H1 (cell line): ENCODE measurements around the gene COL21A1. TPM values are rescaled to one million over a fixed set of nuclear protein-coding genes. Genes with fewer than 3 reads are reported as not detected.

Experiments
- CTCF ChIA-PET: fragments of 300-600 bp; sonication (Branson Sonifier 250); formaldehyde crosslinking; loops from one replicate; lab custom pipeline; 2021; ENCODE audit not compliant: partially characterized antibody; lab: Charles Lee
- POLR2A ChIA-PET: fragments of 300-600 bp; sonication (Branson Sonifier 250); formaldehyde crosslinking; loops from one replicate; lab custom pipeline; 2021; ENCODE audit warnings: inconsistent platforms; ENCODE audit not compliant: partially characterized antibody; lab: Charles Lee
- DNase-seq, 2 experiments: peaks; one replicate each; pipeline versions ENCODE4 v3.0.0 to v3.0.0-alpha.2; 2010 to 2022; ENCODE audit warnings: low spot score in 2 of 2, low read depth in 1 of 2, mixed read lengths in 1 of 2
- FAIRE-seq: peaks from 2 replicates; lab custom pipeline; 2011; peaks lifted over from hg19 to GRCh38; lab: Jason Lieb, UNC
- H2AFZ ChIP-seq: 2 replicates; pipeline ENCODE4 v1.8.1; 2012; ENCODE audit warnings: low read length, inconsistent platforms
- H2AK5ac ChIP-seq: 2 replicates; pipeline ENCODE4 v1.6.1; 2013; ENCODE audit warnings: low read depth, low read length
- H2BK120ac ChIP-seq: replicated peaks from 2 replicates; pipeline ENCODE3; 2013; ENCODE audit warnings: low read depth, low read length, inconsistent platforms
- H2BK12ac ChIP-seq: 2 replicates; pipeline ENCODE4 v1.6.1; 2013; ENCODE audit warnings: low read depth, low read length
- H2BK15ac ChIP-seq: 2 replicates; pipeline ENCODE4 v1.6.1; 2013; ENCODE audit warnings: low read length
- H2BK20ac ChIP-seq: 2 replicates; pipeline ENCODE4 v1.6.1; 2013; ENCODE audit warnings: low read length
- H2BK5ac ChIP-seq: 2 replicates; pipeline ENCODE4 v1.6.1; 2013; ENCODE audit warnings: low read depth, low read length
- H3K14ac ChIP-seq: 2 replicates; pipeline ENCODE4 v1.6.1; 2013; ENCODE audit warnings: inconsistent platforms; ENCODE audit not compliant: insufficient read length
- H3K18ac ChIP-seq: 2 replicates; pipeline ENCODE4 v1.6.1; 2013; ENCODE audit warnings: low read length; ENCODE audit errors: extremely low read depth
- H3K23ac ChIP-seq: 2 replicates; pipeline ENCODE4 v1.6.1; 2013; ENCODE audit warnings: inconsistent platforms; ENCODE audit not compliant: insufficient read length
- H3K23me2 ChIP-seq: 2 replicates; pipeline ENCODE4 v1.6.1; 2013; ENCODE audit warnings: low read depth, low read length
- H3K27ac ChIP-seq: 2 replicates; pipeline ENCODE4 v1.6.1; 2011; ENCODE audit warnings: low read depth, low read length, inconsistent platforms
- H3K27me3 ChIP-seq, 4 experiments: replicated peaks in 1 of 4; 1 replicate in 1 of 4; 2 replicates in 3 of 4; pipeline versions ENCODE4 v1.6.1 to v1.8.1; 2011 to 2013; ENCODE audit warnings: low read length in 3 of 4, mild to moderate bottlenecking in 3 of 4, inconsistent platforms in 2 of 4, mixed read lengths in 2 of 4, moderate library complexity in 1 of 4; ENCODE audit not compliant: control insufficient read depth in 3 of 4, insufficient read depth in 3 of 4; ENCODE audit errors: extremely low read depth in 1 of 4
- H3K36me3 ChIP-seq, 4 experiments: 2 replicates each; pipeline versions ENCODE4 v1.6.1 to v1.8.1; 2011 to 2013; ENCODE audit warnings: mild to moderate bottlenecking in 4 of 4, low read length in 3 of 4, moderate library complexity in 2 of 4, control low read depth in 1 of 4, inconsistent platforms in 1 of 4; ENCODE audit not compliant: insufficient read depth in 4 of 4, control insufficient read depth in 2 of 4
- H3K4ac ChIP-seq: replicated peaks from 2 replicates; pipeline ENCODE3; 2013; ENCODE audit warnings: low read length, low read depth, mixed read lengths, inconsistent platforms; ENCODE audit not compliant: insufficient read length
- H3K4me1 ChIP-seq, 4 experiments: replicated peaks in 1 of 4; 1 replicate in 1 of 4; 2 replicates in 3 of 4; pipeline versions ENCODE4 v1.6.1 to v1.8.1; 2011 to 2013; ENCODE audit warnings: low read length in 3 of 4, inconsistent platforms in 2 of 4, mixed read lengths in 1 of 4; ENCODE audit not compliant: insufficient read depth in 4 of 4, control insufficient read depth in 3 of 4
- H3K4me2 ChIP-seq, 2 experiments: 2 replicates each; pipeline versions ENCODE4 v1.6.1 to v1.8.1; 2011 to 2013; ENCODE audit warnings: low read depth in 2 of 2, low read length in 2 of 2, control low read depth in 1 of 2, inconsistent platforms in 1 of 2, mild to moderate bottlenecking in 1 of 2; ENCODE audit not compliant: insufficient read depth in 1 of 2
- H3K4me3 ChIP-seq, 4 experiments: fragments of 200-600, 300-600 bp in 1 of 4; sonication (generic), shearing (Covaris generic), sonication (Bioruptor Twin) in 1 of 4; 2 replicates each; pipeline versions ENCODE4 v1.5.1 to v1.8.1; 2011 to 2016; ENCODE audit warnings: low read length in 4 of 4, low read depth in 3 of 4, control low read depth in 2 of 4, inconsistent platforms in 2 of 4, mild to moderate bottlenecking in 2 of 4, mixed read lengths in 1 of 4, moderate library complexity in 1 of 4; ENCODE audit not compliant: insufficient read depth in 2 of 4; ENCODE audit errors: extremely low read depth in 1 of 4
- H3K56ac ChIP-seq: replicated peaks from 2 replicates; pipeline ENCODE3; 2013; ENCODE audit warnings: low read depth, mild to moderate bottlenecking, mixed read lengths, low read length, inconsistent platforms; ENCODE audit not compliant: insufficient read length
- H3K79me1 ChIP-seq: 2 replicates; pipeline ENCODE4 v1.6.1; 2013; ENCODE audit warnings: low read depth, low read length, control low read depth
- H3K79me2 ChIP-seq, 2 experiments: 2 replicates each; pipeline versions ENCODE4 v1.6.1 to v1.8.1; 2012 to 2013; ENCODE audit warnings: low read length in 2 of 2, mild to moderate bottlenecking in 2 of 2, inconsistent platforms in 1 of 2; ENCODE audit not compliant: insufficient read depth in 2 of 2, control insufficient read depth in 1 of 2
- H3K9ac ChIP-seq, 4 experiments: replicated peaks in 1 of 4; 1 replicate in 1 of 4; 2 replicates in 3 of 4; pipeline versions ENCODE4 v1.6.1 to v1.8.1; 2011 to 2013; ENCODE audit warnings: low read depth in 3 of 4, low read length in 3 of 4, control low read depth in 2 of 4, mild to moderate bottlenecking in 2 of 4, moderate library complexity in 2 of 4, inconsistent platforms in 1 of 4; ENCODE audit errors: extremely low read depth in 1 of 4
- H3K9me3 ChIP-seq, 2 experiments: 2 replicates each; pipeline versions ENCODE4 v1.6.1 to v1.8.1; 2012 to 2013; ENCODE audit warnings: mild to moderate bottlenecking in 2 of 2, moderate library complexity in 2 of 2, control low read depth in 1 of 2, inconsistent platforms in 1 of 2, low read depth in 1 of 2, low read length in 1 of 2, mixed read lengths in 1 of 2; ENCODE audit not compliant: insufficient read depth in 2 of 2
- H4K20me1 ChIP-seq, 2 experiments: replicated peaks in 1 of 2; 2 replicates each; pipeline versions ENCODE3 to v1.8.1; 2011 to 2013; ENCODE audit warnings: inconsistent platforms in 2 of 2, low read length in 2 of 2, mild to moderate bottlenecking in 1 of 2; ENCODE audit not compliant: insufficient read depth in 2 of 2, control insufficient read depth in 1 of 2
- H4K5ac ChIP-seq: 2 replicates; pipeline ENCODE4 v1.6.1; 2013; ENCODE audit warnings: low read length, low read depth, mixed read lengths, inconsistent platforms; ENCODE audit not compliant: insufficient read length
- H4K8ac ChIP-seq: 2 replicates; pipeline ENCODE4 v1.8.0; 2013; ENCODE audit warnings: mild to moderate bottlenecking, moderate library complexity, low read length, inconsistent platforms; ENCODE audit not compliant: insufficient read depth; ENCODE audit errors: extremely low read depth
- H4K91ac ChIP-seq: replicated peaks from 2 replicates; pipeline ENCODE3; 2013; ENCODE audit warnings: low read length, mixed read lengths, inconsistent platforms; ENCODE audit not compliant: insufficient read length
- EGR1 ChIP-seq: IDR thresholded peaks from 2 replicates; pipeline ENCODE4 v1.6.1; 2011; ENCODE audit warnings: low read depth, low read length, borderline replicate concordance
- POU5F1 ChIP-seq: IDR thresholded peaks from 2 replicates; pipeline ENCODE4 v1.6.1; 2011; ENCODE audit warnings: low read depth, mild to moderate bottlenecking, low read length, moderate library complexity
- SRF ChIP-seq: IDR thresholded peaks from 2 replicates; pipeline ENCODE4 v1.6.1; 2011; ENCODE audit warnings: mild to moderate bottlenecking, low read depth, low read length, moderate library complexity
- WGBS, 2 experiments: shearing (Covaris generic) in 1 of 2; methylation state at CpG; one replicate each; pipeline versions ENCODE4 v1.1.6 to v1.1.7; 2013 to 2015; ENCODE audit warnings: low lambda C conversion rate in 2 of 2, mixed read lengths in 2 of 2, inconsistent platforms in 1 of 2, low coverage in 1 of 2, missing lambda C conversion rate in 1 of 2; ENCODE audit not compliant: insufficient replicate concordance in 2 of 2, insufficient coverage in 1 of 2, insufficient read length in 1 of 2; ENCODE audit errors: extremely low coverage in 1 of 2, missing lambda C conversion rate in 1 of 2; 5-methylcytosine and 5-hydroxymethylcytosine counted together
- polyA plus RNA-seq, 7 experiments: library from polyadenylated mRNA; depleted of rRNA in 3 of 7; stranded (reverse) in 5 of 7; unstranded in 2 of 7; fragments of >200 nt in 5 of 7; fragments of 200-250 nt in 2 of 7; gene quantifications; 1 replicate in 5 of 7; 2 replicates in 1 of 7; 4 replicates in 1 of 7; pipeline versions ENCODE4 v1.2.1 to v1.2.3, GENCODE V29; 2011 to 2013; ENCODE audit warnings: missing spikeins in 2 of 7, mixed read lengths in 2 of 7
- total RNA-seq: library from RNA; stranded (reverse); fragmentation: NEBNext Ultra II Directional; extraction: Animal tissue kit (Norgen Biotek cat#: 25700); gene quantifications from 2 replicates; pipeline ENCODE4 v1.2.1, GENCODE V29; 2021

COL21A1 gene
- total and polyA plus RNA-seq, 2 of the 8 experiments (the other 6 are each of a cell fraction or from before 2014, with no cell fraction given) = 1.6 to 3.4 TPM

DNA sequence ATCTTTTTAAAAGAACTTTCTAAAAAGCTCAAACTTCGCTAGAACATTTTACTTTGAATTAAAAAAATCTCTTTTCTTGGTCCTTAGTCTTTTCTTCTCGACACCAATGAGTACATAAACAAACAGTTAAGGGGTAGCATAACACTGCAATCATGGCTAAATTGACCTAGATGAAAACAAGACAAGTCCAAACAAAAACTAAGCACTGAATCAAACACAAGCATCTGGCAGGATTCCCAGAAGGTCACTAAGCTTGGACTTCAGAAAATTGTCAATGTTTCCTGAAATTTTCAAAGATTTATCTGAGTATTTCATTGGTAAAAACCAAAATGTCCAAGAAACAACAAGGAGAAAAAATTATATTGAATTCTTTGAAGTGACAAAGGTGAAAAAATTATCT lies 5.0 kb downstream of the COL21A1 start:
- H2BK5ac ChIP-seq = no peak overlapping the region
- H3K23me2 ChIP-seq = peaks cover 3% of the 10 kb centered on the region; the same call in 1 of the 2 replicates
- no peak overlapping the region for H3K27ac ChIP-seq
- H2BK20ac ChIP-seq = no peak overlapping the region
- H3K79me2 ChIP-seq = no peaks in the 10 kb centered on the region
- no peak overlapping the region for H3K9ac ChIP-seq
- no peak overlapping the region for H3K14ac ChIP-seq
- H3K56ac ChIP-seq = no peak overlapping the region
- ChIA-PET POLR2A (no interaction called here), CTCF (no interaction called here)
- H2AFZ ChIP-seq = no peak overlapping the region
- H2BK15ac ChIP-seq = no peak overlapping the region
- no peak overlapping the region for H2BK120ac ChIP-seq
- no peaks in the 10 kb centered on the region for H3K9me3 ChIP-seq
- H3K4me3 ChIP-seq = no peak overlapping the region
- peaks cover 0 to 15% (median 8%) of the 10 kb centered on the region in 4 experiments; a peak in 3 of 7 replicates for H3K4me1 ChIP-seq
- no peak overlapping the region for H4K5ac ChIP-seq
- no peak overlapping the region for H3K4me2 ChIP-seq
- no peak for FAIRE-seq
- H3K79me1 ChIP-seq = no peaks in the 10 kb centered on the region
- no peak overlapping the region for H3K4ac ChIP-seq
- H4K8ac ChIP-seq = no peak overlapping the region
- H3K18ac ChIP-seq = no peak overlapping the region
- H3K23ac ChIP-seq = no peak overlapping the region
- H4K91ac ChIP-seq = no peak overlapping the region
- no peaks in the 10 kb centered on the region for H3K36me3 ChIP-seq
- H2BK12ac ChIP-seq = no peak overlapping the region
- H2AK5ac ChIP-seq = no peak overlapping the region
- whole genome bisulfite sequencing, 2 experiments = 71% methylated on average over 2 of the region's 2 CpGs; no CpG with 5 or more reads in 1 of the 2 experiments
- no peak for DNase-seq
- H3K27me3 ChIP-seq = no peaks in the 10 kb centered on the region
- no peaks in the 10 kb centered on the region for H4K20me1 ChIP-seq
- TF ChIP-seq POU5F1 = no peak
- no peak for TF ChIP-seq SRF
- TF ChIP-seq EGR1 = no peak
